ENCODE data around the gene FCGR3A. TPM values are rescaled to one million over a fixed set of nuclear protein-coding genes. Genes with fewer than 3 reads are reported as not detected.
A peak's percentile ranks its signal among the peaks of the same experiment; 100 is the strongest.
"Not testable (repeated sequence)": the region's sequence is repeated elsewhere in the genome, so short reads cannot be mapped to it uniquely, and the experiment has no call there.

Gene FCGR3A
- total RNA-seq (ENCODE audit: unreplicated experiment) = 4.0 TPM
- long read RNA-seq, partial matches to known transcripts = 0 of 3 reads
- long read RNA-seq, other reads (novel, unspliced or antisense) = 2 of 3 reads

DNA sequence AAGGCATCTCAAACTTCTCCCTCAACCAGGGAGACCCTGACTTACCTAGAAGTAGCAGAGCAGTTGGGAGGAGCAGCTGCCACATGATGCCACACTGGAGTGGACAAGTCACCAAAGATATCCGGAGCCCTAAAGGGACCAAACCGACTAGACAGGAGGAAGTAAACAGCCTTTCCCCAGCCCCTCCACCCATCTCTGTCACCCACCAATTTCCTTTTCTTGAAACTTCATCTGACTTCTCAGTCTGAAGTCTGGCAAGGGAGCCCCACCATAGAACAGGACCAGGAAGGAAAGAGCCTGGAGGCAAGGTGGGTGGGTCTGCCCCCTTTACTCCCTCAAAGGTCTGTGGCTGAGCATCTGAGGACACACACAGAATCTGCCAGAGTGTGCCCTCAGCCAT, at the start of gene FCGR3A:
Gene FCGR3A, minus strand, starts transcription at position 167 of the 400 bp plus-strand sequence. Its CDS starts 82 bp downstream, at position 85.
- no peaks in the 10 kb centered on the region for H3K27me3 Mint-ChIP-seq (ENCODE audit: unreplicated experiment)
- H3K27ac Mint-ChIP-seq (ENCODE audit: unreplicated experiment) = no peak within 1 kb of the TSS
- H3K4me3 Mint-ChIP-seq (ENCODE audit: unreplicated experiment) = no peak within 1 kb of the TSS
- no peaks in the 10 kb centered on the region for H3K9me3 Mint-ChIP-seq (ENCODE audit: unreplicated experiment)
- no peak for DNase-seq (ENCODE audit: low spot score)
- TF ChIP-seq, protein P1, sequence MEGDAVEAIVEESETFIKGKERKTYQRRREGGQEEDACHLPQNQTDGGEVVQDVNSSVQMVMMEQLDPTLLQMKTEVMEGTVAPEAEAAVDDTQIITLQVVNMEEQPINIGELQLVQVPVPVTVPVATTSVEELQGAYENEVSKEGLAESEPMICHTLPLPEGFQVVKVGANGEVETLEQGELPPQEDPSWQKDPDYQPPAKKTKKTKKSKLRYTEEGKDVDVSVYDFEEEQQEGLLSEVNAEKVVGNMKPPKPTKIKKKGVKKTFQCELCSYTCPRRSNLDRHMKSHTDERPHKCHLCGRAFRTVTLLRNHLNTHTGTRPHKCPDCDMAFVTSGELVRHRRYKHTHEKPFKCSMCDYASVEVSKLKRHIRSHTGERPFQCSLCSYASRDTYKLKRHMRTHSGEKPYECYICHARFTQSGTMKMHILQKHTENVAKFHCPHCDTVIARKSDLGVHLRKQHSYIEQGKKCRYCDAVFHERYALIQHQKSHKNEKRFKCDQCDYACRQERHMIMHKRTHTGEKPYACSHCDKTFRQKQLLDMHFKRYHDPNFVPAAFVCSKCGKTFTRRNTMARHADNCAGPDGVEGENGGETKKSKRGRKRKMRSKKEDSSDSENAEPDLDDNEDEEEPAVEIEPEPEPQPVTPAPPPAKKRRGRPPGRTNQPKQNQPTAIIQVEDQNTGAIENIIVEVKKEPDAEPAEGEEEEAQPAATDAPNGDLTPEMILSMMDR (IDR thresholded peaks at IDR 0.05; ENCODE audit: unreplicated experiment) = no peak
- no peaks in the 10 kb centered on the region for H3K36me3 Mint-ChIP-seq (ENCODE audit: low read depth, unreplicated experiment)
- no peaks in the 10 kb centered on the region for H3K4me1 Mint-ChIP-seq (ENCODE audit: unreplicated experiment)

DNA sequence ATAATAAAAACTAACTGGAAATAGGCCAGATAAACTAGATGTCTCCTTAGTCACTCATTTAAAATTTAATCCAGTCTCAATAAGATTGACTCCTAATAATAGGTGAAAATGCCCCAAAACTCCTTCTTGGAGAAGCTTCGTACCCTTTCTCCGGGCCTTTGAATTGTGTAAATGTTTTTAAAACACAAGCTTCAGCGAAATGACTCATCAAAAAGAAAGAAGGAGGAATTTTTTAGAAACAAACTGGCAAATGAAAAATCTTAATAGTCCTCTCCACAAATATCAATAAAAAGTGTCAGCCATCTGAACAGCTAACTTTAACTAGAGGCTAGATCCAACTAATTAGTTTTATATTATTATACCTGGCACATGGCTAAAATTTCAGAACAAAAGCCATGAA, 47.5 kb upstream of the FCGR3A start:
- not testable (repeated sequence) for H3K9me3 Mint-ChIP-seq (ENCODE audit: unreplicated experiment); H3K4me3 Mint-ChIP-seq (ENCODE audit: unreplicated experiment); H3K36me3 Mint-ChIP-seq (ENCODE audit: low read depth, unreplicated experiment); DNase-seq (ENCODE audit: low spot score); H3K4me1 Mint-ChIP-seq (ENCODE audit: unreplicated experiment); H3K27me3 Mint-ChIP-seq (ENCODE audit: unreplicated experiment); H3K27ac Mint-ChIP-seq (ENCODE audit: unreplicated experiment)

DNA sequence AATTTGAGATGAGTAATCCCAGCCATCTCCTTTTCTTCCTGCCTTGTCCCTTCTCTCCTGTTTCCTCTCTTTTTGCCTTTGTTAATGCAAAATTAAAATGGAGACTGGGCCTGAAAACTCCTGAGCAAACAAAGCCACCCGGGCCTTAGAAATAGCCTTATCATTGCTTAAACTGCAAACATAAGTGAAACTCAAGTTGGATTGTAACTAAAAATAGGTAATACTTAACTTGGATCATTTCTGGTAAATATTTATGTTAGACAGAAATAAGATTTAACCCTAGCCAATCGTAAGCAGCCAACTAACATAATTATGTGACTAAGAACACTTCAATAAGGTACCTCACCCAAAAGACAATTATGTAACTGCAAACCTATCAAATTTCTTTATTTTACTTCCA, 46.0 kb upstream of the FCGR3A start:
- H3K27ac Mint-ChIP-seq (ENCODE audit: unreplicated experiment) = peak overlapping the region; percentile 76
- not testable (repeated sequence) for H3K36me3 Mint-ChIP-seq (ENCODE audit: low read depth, unreplicated experiment); H3K9me3 Mint-ChIP-seq (ENCODE audit: unreplicated experiment); H3K27me3 Mint-ChIP-seq (ENCODE audit: unreplicated experiment); H3K4me3 Mint-ChIP-seq (ENCODE audit: unreplicated experiment); H3K4me1 Mint-ChIP-seq (ENCODE audit: unreplicated experiment); DNase-seq (ENCODE audit: low spot score)

DNA sequence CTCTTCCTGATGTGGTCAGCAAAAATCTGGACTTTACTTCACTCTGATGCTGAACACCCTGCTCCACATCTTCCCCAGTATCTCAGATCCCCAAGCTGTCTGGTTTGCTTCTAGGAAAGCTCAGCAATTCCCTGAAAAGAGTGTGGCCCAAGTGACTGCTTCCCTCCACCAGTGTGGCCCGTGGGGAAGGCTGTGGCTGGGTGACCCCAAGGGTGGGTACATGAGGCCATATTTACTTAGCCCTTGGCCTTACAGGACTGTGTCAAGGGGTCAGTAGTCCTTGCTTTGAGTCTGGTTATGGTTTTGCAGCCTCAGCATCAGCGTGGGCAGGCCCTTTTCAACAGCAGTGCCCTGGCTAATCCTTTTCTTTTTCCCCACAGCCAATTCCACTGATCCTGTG, 45.6 kb upstream of the FCGR3A start:
- H3K36me3 Mint-ChIP-seq (ENCODE audit: low read depth, unreplicated experiment); DNase-seq (ENCODE audit: low spot score); H3K4me1 Mint-ChIP-seq (ENCODE audit: unreplicated experiment); H3K4me3 Mint-ChIP-seq (ENCODE audit: unreplicated experiment); H3K27me3 Mint-ChIP-seq (ENCODE audit: unreplicated experiment); H3K9me3 Mint-ChIP-seq (ENCODE audit: unreplicated experiment): not testable (repeated sequence)
- peak overlapping the region; percentile 76 for H3K27ac Mint-ChIP-seq (ENCODE audit: unreplicated experiment)

DNA sequence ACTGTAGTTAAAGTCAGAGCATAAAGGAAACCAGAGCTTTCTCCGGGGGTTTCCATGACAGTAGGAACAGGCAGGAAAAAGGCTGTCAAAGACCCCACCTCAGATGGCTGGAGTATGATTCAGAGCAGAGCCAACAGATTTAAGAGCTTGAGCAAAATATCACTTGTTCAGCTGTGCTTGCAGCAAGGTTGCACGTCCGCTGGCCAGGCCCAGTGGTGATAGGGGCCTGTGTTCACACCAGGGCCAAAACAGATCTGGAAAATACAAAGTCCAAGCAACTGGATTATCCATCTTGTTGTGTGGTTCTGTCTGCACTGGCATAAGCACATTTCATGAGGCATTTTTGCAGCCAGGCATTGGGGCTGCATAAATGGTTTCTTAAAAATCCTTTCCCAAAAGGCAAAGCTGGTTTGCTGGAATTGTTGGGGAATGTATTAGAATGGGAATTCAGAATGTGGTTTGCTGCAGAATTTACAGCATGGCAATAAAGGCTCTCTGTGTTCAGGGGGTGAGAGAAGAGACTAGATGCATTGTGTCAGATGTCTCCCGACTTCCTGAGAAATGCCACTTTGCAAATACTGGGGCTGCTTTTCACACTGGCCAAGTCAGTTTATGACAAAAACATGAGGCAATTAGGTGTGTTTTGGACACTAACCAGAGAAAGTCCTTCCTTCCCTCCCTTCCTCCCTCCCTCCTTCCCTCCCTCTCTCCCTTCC, 44.8 kb upstream of the FCGR3A start:
- H3K4me3 Mint-ChIP-seq (ENCODE audit: unreplicated experiment); DNase-seq (ENCODE audit: low spot score); H3K4me1 Mint-ChIP-seq (ENCODE audit: unreplicated experiment); H3K9me3 Mint-ChIP-seq (ENCODE audit: unreplicated experiment); H3K36me3 Mint-ChIP-seq (ENCODE audit: low read depth, unreplicated experiment); H3K27ac Mint-ChIP-seq (ENCODE audit: unreplicated experiment); H3K27me3 Mint-ChIP-seq (ENCODE audit: unreplicated experiment): not testable (repeated sequence)

DNA sequence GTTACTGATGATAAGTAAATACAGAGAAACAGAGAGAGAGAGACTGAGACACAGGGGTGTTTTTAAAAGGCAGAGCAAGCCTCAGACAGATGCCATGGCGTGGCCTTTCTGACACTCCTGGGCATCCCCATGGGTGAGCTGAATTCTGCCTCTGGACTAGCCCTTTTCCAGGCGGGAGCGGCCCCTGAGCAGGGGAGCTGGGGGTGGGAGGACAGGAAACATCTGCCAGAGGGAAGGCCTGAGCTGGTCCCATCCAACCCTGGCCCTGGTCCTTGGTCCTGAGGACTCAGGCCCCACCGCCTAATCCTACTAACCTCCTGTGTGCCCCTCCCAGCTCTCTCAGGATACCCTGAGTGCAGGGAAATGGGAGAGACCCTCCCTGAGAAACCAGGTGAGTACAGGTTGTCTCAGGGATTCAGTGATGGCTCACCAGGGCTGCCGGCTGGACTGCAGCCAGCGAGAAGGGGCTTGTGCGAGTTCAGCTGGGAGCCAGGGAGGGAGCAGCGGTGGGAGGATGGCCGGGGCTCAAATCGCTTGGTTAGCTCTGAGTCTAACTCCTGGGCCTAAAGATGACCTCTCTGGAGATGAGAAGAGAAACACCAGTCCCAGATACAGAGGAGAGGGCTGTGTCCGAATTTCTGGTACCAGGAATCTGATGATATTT, 43.6 kb upstream of the FCGR3A start:
- not testable (repeated sequence) for H3K4me1 Mint-ChIP-seq (ENCODE audit: unreplicated experiment); H3K9me3 Mint-ChIP-seq (ENCODE audit: unreplicated experiment); H3K36me3 Mint-ChIP-seq (ENCODE audit: low read depth, unreplicated experiment); H3K27me3 Mint-ChIP-seq (ENCODE audit: unreplicated experiment); H3K27ac Mint-ChIP-seq (ENCODE audit: unreplicated experiment); DNase-seq (ENCODE audit: low spot score); H3K4me3 Mint-ChIP-seq (ENCODE audit: unreplicated experiment)

GRCh38 chr1:161592586-161592985, 43.0 kb upstream of the FCGR3A start:
- not testable (repeated sequence) for H3K4me1 Mint-ChIP-seq (ENCODE audit: unreplicated experiment); H3K27ac Mint-ChIP-seq (ENCODE audit: unreplicated experiment); H3K9me3 Mint-ChIP-seq (ENCODE audit: unreplicated experiment); H3K36me3 Mint-ChIP-seq (ENCODE audit: low read depth, unreplicated experiment); H3K4me3 Mint-ChIP-seq (ENCODE audit: unreplicated experiment); H3K27me3 Mint-ChIP-seq (ENCODE audit: unreplicated experiment); DNase-seq (ENCODE audit: low spot score)

DNA sequence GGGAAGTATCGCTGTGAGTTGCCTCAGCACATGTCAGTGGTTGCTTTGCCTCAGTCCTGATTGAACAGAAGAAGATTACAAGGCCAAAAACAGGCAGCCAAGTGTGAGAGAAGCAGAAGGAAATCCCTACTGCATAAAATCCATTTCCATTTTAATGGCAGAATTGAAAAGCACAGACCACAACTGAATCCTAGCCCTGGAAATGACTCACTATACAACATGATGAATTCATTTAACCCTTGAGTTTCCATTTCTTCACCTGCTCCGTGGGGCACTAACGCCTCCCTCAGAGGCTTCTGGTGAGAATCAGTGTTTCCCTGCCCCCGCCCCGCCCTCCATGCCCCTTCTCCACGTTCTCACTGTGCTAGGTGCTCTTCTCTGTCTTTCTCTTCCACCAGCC, 40.3 kb upstream of the FCGR3A start:
- DNase-seq (ENCODE audit: low spot score); H3K9me3 Mint-ChIP-seq (ENCODE audit: unreplicated experiment); H3K4me1 Mint-ChIP-seq (ENCODE audit: unreplicated experiment); H3K4me3 Mint-ChIP-seq (ENCODE audit: unreplicated experiment); H3K36me3 Mint-ChIP-seq (ENCODE audit: low read depth, unreplicated experiment); H3K27me3 Mint-ChIP-seq (ENCODE audit: unreplicated experiment); H3K27ac Mint-ChIP-seq (ENCODE audit: unreplicated experiment): not testable (repeated sequence)

GRCh38 chr1:161589365-161589764, 39.7 kb upstream of the FCGR3A start:
- not testable (repeated sequence) for H3K4me1 Mint-ChIP-seq (ENCODE audit: unreplicated experiment); H3K27me3 Mint-ChIP-seq (ENCODE audit: unreplicated experiment); DNase-seq (ENCODE audit: low spot score); H3K27ac Mint-ChIP-seq (ENCODE audit: unreplicated experiment); H3K4me3 Mint-ChIP-seq (ENCODE audit: unreplicated experiment); H3K36me3 Mint-ChIP-seq (ENCODE audit: low read depth, unreplicated experiment); H3K9me3 Mint-ChIP-seq (ENCODE audit: unreplicated experiment)

GRCh38 chr1:161588596-161588995, 39.0 kb upstream of the FCGR3A start:
- not testable (repeated sequence) for H3K4me3 Mint-ChIP-seq (ENCODE audit: unreplicated experiment); H3K36me3 Mint-ChIP-seq (ENCODE audit: low read depth, unreplicated experiment); DNase-seq (ENCODE audit: low spot score); H3K9me3 Mint-ChIP-seq (ENCODE audit: unreplicated experiment); H3K27me3 Mint-ChIP-seq (ENCODE audit: unreplicated experiment); H3K27ac Mint-ChIP-seq (ENCODE audit: unreplicated experiment); H3K4me1 Mint-ChIP-seq (ENCODE audit: unreplicated experiment)

DNA sequence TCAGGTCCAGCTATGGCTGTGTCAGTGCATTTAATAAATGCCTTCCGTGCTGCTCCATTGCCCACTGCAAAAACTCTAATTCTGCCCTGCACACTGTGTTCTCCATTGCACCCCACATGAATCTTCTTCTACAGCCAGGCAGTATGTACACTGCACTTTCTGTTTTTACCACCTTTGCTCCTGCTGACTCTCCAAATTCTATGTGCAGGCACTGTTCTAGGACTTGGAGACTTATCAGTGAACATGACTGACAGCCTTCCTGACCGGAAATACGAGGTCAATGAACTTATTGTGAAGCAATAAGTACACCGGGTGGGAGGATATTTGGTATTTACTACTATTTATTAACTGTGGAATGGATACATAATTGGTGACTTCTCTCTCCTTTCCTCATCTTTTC, 33.3 kb upstream of the FCGR3A start:
- not testable (repeated sequence) for H3K4me3 Mint-ChIP-seq (ENCODE audit: unreplicated experiment); H3K27me3 Mint-ChIP-seq (ENCODE audit: unreplicated experiment); H3K4me1 Mint-ChIP-seq (ENCODE audit: unreplicated experiment); DNase-seq (ENCODE audit: low spot score); H3K36me3 Mint-ChIP-seq (ENCODE audit: low read depth, unreplicated experiment); H3K27ac Mint-ChIP-seq (ENCODE audit: unreplicated experiment); H3K9me3 Mint-ChIP-seq (ENCODE audit: unreplicated experiment)

Measured in endothelial cell (in vitro differentiated cells).